ENCODE results near the gene SORCS2. TPM values are rescaled to one million over a fixed set of nuclear protein-coding genes. Genes with fewer than 3 reads are reported as not detected.

The SORCS2 gene
- total RNA-seq, 1 donor from 2014 or later: 7.1 TPM

- Mint-ChIP-seq H3K27ac (no peak overlapping the region), H3K27me3 (ENCODE audit: low read depth) (peaks cover 7% of the 10 kb centered on the region), H3K4me1 (no peaks in the 10 kb centered on the region), H3K36me3 (no peaks in the 10 kb centered on the region), H3K9me3 (peaks cover 5% of the 10 kb centered on the region), H3K4me3 (no peak overlapping the region)
- TF ChIP-seq, protein P1, sequence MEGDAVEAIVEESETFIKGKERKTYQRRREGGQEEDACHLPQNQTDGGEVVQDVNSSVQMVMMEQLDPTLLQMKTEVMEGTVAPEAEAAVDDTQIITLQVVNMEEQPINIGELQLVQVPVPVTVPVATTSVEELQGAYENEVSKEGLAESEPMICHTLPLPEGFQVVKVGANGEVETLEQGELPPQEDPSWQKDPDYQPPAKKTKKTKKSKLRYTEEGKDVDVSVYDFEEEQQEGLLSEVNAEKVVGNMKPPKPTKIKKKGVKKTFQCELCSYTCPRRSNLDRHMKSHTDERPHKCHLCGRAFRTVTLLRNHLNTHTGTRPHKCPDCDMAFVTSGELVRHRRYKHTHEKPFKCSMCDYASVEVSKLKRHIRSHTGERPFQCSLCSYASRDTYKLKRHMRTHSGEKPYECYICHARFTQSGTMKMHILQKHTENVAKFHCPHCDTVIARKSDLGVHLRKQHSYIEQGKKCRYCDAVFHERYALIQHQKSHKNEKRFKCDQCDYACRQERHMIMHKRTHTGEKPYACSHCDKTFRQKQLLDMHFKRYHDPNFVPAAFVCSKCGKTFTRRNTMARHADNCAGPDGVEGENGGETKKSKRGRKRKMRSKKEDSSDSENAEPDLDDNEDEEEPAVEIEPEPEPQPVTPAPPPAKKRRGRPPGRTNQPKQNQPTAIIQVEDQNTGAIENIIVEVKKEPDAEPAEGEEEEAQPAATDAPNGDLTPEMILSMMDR (IDR thresholded peaks at IDR 0.05; ENCODE audit: unreplicated experiment): no peak
- DNase-seq (ENCODE audit: low spot score in 2 of 2, unreplicated experiment in 2 of 2): no peak
Measured at GRCh38 chr4:7665321-7665720, 473.0 kb downstream of the SORCS2 start.

DNA sequence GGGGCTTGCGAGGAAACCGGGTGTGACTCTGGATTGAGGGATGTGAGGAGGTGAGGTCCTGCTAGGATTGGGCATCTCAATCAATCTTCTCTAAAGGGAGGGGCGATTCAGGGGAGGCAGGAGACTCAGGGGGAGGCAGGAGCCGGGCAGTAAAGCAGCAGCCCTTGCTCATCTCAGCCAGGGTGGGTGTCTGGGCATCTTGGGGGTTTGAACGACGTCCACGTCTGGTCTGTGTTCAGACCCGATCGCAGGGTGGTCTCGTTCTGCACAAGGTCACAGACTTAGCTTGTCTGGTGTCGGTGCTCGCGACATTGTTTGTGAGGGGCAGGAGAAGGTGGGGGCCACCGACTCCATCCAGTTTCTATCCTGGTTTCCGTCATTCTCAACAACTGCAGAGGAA, 473.7 kb downstream of the SORCS2 start:
- Mint-ChIP-seq H3K9me3 (peaks cover 11% of the 10 kb centered on the region), H3K4me3 (no peak overlapping the region), H3K4me1 (no peaks in the 10 kb centered on the region), H3K36me3 (no peaks in the 10 kb centered on the region), H3K27me3 (ENCODE audit: low read depth) (peaks cover 7% of the 10 kb centered on the region), H3K27ac (no peak overlapping the region)
- no peak for DNase-seq (ENCODE audit: low spot score in 2 of 2, unreplicated experiment in 2 of 2)
- TF ChIP-seq, protein P1 (IDR thresholded peaks at IDR 0.05; ENCODE audit: unreplicated experiment): no peak

DNA sequence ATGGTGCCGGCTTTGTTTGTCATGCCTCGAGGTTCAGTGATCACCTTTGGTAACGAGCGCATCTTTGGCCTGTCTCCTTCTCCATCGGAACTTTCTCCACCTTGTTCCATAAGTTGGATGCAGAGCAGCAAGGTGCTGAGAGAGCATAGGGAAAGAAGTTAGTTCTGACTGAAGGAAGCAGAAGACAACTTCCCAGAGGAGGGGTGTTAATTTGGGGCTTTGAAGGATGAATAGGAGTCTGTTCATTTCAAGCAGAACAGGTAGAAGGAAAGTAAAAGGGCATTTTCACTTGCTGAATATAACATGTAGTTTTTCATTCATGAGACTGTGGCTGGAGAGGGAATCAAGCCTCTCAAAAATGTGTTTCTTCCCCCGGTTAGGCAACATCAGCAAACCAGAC, 474.4 kb downstream of the SORCS2 start:
- H3K27ac Mint-ChIP-seq: no peak overlapping the region
- peaks cover 10% of the 10 kb centered on the region for H3K27me3 Mint-ChIP-seq (ENCODE audit: low read depth)
- H3K36me3 Mint-ChIP-seq: peaks cover 5% of the 10 kb centered on the region
- H3K4me1 Mint-ChIP-seq: no peaks in the 10 kb centered on the region
- DNase-seq (ENCODE audit: low spot score in 2 of 2, unreplicated experiment in 2 of 2): no peak
- TF ChIP-seq, protein P1 (IDR thresholded peaks at IDR 0.05; ENCODE audit: unreplicated experiment): no peak
- H3K9me3 Mint-ChIP-seq: peaks cover 18% of the 10 kb centered on the region
- no peak overlapping the region for H3K4me3 Mint-ChIP-seq

DNA sequence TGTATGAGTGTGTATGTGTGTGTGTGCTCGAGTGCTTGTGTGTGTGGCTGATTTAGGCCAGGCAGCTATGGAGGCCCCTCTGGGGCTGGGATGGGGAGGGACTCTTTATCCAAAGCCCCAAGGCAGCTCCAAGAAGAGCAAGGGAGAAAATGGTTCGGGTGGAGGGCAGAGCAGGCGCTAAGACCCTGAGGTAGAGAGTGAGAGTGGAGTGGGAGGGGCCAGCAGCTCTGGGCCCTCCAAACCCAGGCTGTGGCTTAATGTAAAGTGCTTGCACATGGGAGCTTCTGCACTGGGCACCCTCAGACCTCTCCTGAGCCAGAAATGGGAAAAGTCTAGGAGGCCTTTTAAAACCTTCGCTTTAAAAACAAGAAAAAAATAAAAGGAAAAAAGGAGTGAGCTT, 475.9 kb downstream of the SORCS2 start:
- no peak overlapping the region for H3K4me3 Mint-ChIP-seq
- H3K9me3 Mint-ChIP-seq: peaks cover 27% of the 10 kb centered on the region
- H3K4me1 Mint-ChIP-seq: no peaks in the 10 kb centered on the region
- no peak for DNase-seq (ENCODE audit: low spot score in 2 of 2, unreplicated experiment in 2 of 2)
- H3K27ac Mint-ChIP-seq: no peak overlapping the region
- H3K27me3 Mint-ChIP-seq (ENCODE audit: low read depth): peaks cover 13% of the 10 kb centered on the region
- TF ChIP-seq, protein P1 (IDR thresholded peaks at IDR 0.05; ENCODE audit: unreplicated experiment): no peak
- H3K36me3 Mint-ChIP-seq: peaks cover 5% of the 10 kb centered on the region

- no peak for DNase-seq (ENCODE audit: low spot score in 2 of 2, unreplicated experiment in 2 of 2)
- peaks cover 5% of the 10 kb centered on the region for H3K36me3 Mint-ChIP-seq
- H3K27me3 Mint-ChIP-seq (ENCODE audit: low read depth): peaks cover 14% of the 10 kb centered on the region
- TF ChIP-seq, protein P1 (IDR thresholded peaks at IDR 0.05; ENCODE audit: unreplicated experiment): no peak
- no peak overlapping the region for H3K27ac Mint-ChIP-seq
- no peak overlapping the region for H3K4me3 Mint-ChIP-seq
- H3K4me1 Mint-ChIP-seq: no peaks in the 10 kb centered on the region
- H3K9me3 Mint-ChIP-seq: peaks cover 27% of the 10 kb centered on the region
Measured at GRCh38 chr4:7668826-7669225, 476.5 kb downstream of the SORCS2 start.

DNA sequence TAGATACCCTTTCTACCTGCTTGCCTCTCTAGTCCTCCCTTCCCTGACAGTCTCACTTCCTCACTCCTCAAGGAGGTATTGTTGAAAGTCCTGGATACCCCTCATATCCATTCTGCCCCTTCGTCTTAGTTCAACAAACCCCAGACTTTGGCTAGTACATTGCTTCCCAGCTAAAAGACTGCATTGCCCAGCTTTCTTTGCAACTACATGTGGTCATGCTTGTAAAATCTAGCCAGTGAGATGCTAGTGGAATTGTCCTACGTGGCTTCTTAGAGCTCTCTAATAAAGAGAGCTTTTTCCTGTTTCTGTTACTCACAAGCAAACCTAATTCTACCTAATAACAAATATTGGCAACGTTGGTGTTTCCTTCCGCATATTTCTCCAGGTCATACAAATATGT, 480.3 kb downstream of the SORCS2 start:
- H3K27me3 Mint-ChIP-seq (ENCODE audit: low read depth): peaks cover 8% of the 10 kb centered on the region
- TF ChIP-seq, protein P1 (IDR thresholded peaks at IDR 0.05; ENCODE audit: unreplicated experiment): no peak

More for the DNA sequence above, 480.3 kb downstream of the SORCS2 start:
- peaks cover 8% of the 10 kb centered on the region for H3K4me1 Mint-ChIP-seq
- H3K4me3 Mint-ChIP-seq: no peak overlapping the region
- H3K27ac Mint-ChIP-seq: no peak overlapping the region
- DNase-seq (ENCODE audit: low spot score in 2 of 2, unreplicated experiment in 2 of 2): no peak
- H3K36me3 Mint-ChIP-seq: peaks cover 5% of the 10 kb centered on the region
- peaks cover 27% of the 10 kb centered on the region for H3K9me3 Mint-ChIP-seq

Measured in mesothelial cell of epicardium (in vitro differentiated cells).